ENCODE results near the gene TENM3. TPM values are rescaled to one million over a fixed set of nuclear protein-coding genes. Genes with fewer than 3 reads are reported as not detected.

TENM3 gene
- total RNA-seq, 1 experiment from 2014 or later: not detected

DNA sequence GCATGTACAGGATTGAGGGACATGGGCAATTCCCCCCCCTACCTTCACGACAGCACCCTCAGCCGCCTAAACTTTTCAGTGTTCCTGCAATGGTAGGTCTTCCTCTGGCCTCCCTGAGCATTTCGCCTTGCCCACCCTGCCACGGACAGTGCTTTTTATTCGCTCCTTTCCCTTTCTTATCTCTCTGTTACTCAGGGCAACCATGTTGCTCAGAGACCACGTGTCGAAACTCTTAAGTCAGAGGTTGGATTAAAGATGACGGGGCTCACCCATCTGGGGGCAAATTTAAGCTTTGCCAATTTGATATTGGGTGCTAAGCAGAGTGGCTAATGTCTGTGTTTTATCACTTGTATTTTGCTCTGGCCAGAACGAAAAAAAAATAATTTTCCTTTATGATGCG is 20.4 kb downstream of the TENM3 start:
- DNase-seq: no peak
- H2AFZ ChIP-seq (ENCODE audit: low read length): no peak overlapping the region
- no peaks in the 10 kb centered on the region for H3K9me2 ChIP-seq (replicated peaks; ENCODE audit: insufficient read depth, low read length)
- no peaks in the 10 kb centered on the region for H3K36me3 ChIP-seq (ENCODE audit: insufficient read depth, low read length)
- no peaks in the 10 kb centered on the region for H3K4me1 ChIP-seq (ENCODE audit: low read length)
- H3K27ac ChIP-seq (ENCODE audit: low read length): no peak overlapping the region
- H3K27me3 ChIP-seq (ENCODE audit: low read length): no peaks in the 10 kb centered on the region
- no peaks in the 10 kb centered on the region for H3K9me3 ChIP-seq (ENCODE audit: low read length)
- H3K4me3 ChIP-seq (ENCODE audit: low read length): no peak overlapping the region
- H3K9ac ChIP-seq (ENCODE audit: low read length): no peak overlapping the region
- no peaks in the 10 kb centered on the region for H3K79me2 ChIP-seq (ENCODE audit: low read length)
- no peak overlapping the region for H3K4me2 ChIP-seq (ENCODE audit: low read depth, low read length, poor library complexity, severe bottlenecking)
- no peaks in the 10 kb centered on the region for H4K20me1 ChIP-seq (ENCODE audit: insufficient read depth, low read depth, low read length)

DNA sequence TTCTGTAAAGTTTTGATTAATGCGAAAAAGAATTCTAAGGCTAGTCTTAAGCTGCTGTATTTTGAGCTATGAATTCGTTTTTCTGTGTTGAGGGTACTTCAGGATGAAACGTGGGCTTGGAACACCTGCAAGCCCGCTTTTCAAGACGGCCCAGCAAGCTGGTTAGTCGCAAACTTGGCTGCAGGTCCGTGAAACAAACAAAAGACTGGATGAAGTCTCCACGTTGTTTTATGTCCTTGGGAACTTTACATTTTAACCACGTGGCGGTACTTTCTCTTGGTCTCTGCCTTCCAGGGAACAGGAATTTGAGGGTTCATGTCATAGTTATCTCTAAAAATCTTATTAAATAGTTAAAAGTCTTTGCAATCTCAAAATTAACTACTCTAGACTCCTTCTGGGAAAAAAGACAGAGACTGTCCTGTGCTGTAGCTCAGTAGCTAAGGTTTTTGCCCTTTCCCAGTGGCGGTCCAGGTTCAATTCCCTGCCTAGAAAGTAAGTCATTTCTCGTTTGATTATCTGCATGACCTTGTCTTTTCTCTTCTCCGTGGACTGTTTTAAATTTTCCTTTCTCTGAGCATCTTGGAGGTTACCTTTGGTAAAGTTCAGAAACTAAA is 21.0 kb downstream of the TENM3 start:
- H3K4me1 ChIP-seq (ENCODE audit: low read length): no peaks in the 10 kb centered on the region

DNA sequence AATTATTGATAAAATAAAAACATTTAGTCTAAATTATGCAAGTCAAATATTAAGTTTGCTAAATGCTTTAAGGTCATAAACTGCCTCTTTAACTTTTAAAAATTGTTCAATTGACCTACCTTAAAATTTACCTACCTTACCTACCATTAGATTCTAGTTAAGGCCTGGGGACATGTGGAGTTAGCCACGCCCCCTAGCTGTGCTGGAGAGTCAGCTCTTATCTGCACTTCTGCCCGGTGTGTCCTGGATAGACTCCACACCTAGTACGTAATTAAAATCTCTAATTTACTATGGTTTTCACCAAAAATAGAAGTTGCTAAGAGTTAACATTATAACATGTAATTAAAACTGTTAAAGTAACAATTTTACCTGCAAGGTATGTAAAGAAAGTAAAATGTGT is 22.7 kb downstream of the TENM3 start:
- H3K36me3 ChIP-seq (ENCODE audit: insufficient read depth, low read length): no peaks in the 10 kb centered on the region
- H3K27me3 ChIP-seq (ENCODE audit: low read length): no peaks in the 10 kb centered on the region
- H3K9me3 ChIP-seq (ENCODE audit: low read length): no peaks in the 10 kb centered on the region
- no peak for DNase-seq
- no peaks in the 10 kb centered on the region for H3K79me2 ChIP-seq (ENCODE audit: low read length)
- H3K9ac ChIP-seq (ENCODE audit: low read length): no peak overlapping the region
- no peak overlapping the region for H3K4me3 ChIP-seq (ENCODE audit: low read length)
- H3K27ac ChIP-seq (ENCODE audit: low read length): no peak overlapping the region
- no peaks in the 10 kb centered on the region for H4K20me1 ChIP-seq (ENCODE audit: insufficient read depth, low read depth, low read length)
- H3K4me1 ChIP-seq (ENCODE audit: low read length): no peaks in the 10 kb centered on the region
- no peak overlapping the region for H2AFZ ChIP-seq (ENCODE audit: low read length)
- H3K9me2 ChIP-seq (replicated peaks; ENCODE audit: insufficient read depth, low read length): no peaks in the 10 kb centered on the region
- H3K4me2 ChIP-seq (ENCODE audit: low read depth, low read length, poor library complexity, severe bottlenecking): no peak overlapping the region

More for the DNA sequence above, 21.0 kb downstream of the TENM3 start:
- Histone ChIP-seq H3K27ac (ENCODE audit: low read length) (no peak overlapping the region), H2AFZ (ENCODE audit: low read length) (no peak overlapping the region), H3K4me2 (ENCODE audit: low read depth, low read length, poor library complexity, severe bottlenecking) (no peak overlapping the region), H3K9me2 (replicated peaks; ENCODE audit: insufficient read depth, low read length) (no peaks in the 10 kb centered on the region), H4K20me1 (ENCODE audit: insufficient read depth, low read depth, low read length) (no peaks in the 10 kb centered on the region), H3K79me2 (ENCODE audit: low read length) (no peaks in the 10 kb centered on the region), H3K9ac (ENCODE audit: low read length) (no peak overlapping the region), H3K36me3 (ENCODE audit: insufficient read depth, low read length) (no peaks in the 10 kb centered on the region), H3K27me3 (ENCODE audit: low read length) (no peaks in the 10 kb centered on the region), H3K9me3 (ENCODE audit: low read length) (no peaks in the 10 kb centered on the region), H3K4me3 (ENCODE audit: low read length) (no peak overlapping the region)
- no peak for DNase-seq

DNA sequence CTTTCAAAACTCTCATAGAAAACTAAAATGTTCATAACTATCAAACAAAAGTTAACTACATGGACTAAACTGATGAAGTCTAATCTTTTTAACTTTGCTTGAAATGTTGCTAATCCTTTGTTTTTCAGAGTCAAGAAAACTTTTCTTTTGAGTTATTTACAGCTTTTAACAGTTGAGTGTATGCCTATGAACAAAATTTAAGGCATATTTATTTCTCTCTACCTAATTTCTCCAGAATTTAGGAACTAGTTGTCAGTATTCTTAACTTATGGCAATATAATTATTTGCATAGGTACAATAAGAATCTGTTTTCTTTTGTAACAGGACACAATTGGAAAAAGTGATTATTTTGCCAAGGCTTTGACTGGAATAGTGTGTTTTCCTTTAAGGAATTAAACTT is 23.8 kb downstream of the TENM3 start:
- H3K79me2 ChIP-seq (ENCODE audit: low read length): no peaks in the 10 kb centered on the region
- H3K4me1 ChIP-seq (ENCODE audit: low read length): no peaks in the 10 kb centered on the region
- H4K20me1 ChIP-seq (ENCODE audit: insufficient read depth, low read depth, low read length): no peaks in the 10 kb centered on the region
- no peak overlapping the region for H3K27ac ChIP-seq (ENCODE audit: low read length)
- H2AFZ ChIP-seq (ENCODE audit: low read length): no peak overlapping the region
- no peak for DNase-seq
- H3K36me3 ChIP-seq (ENCODE audit: insufficient read depth, low read length): no peaks in the 10 kb centered on the region
- no peaks in the 10 kb centered on the region for H3K27me3 ChIP-seq (ENCODE audit: low read length)
- no peak overlapping the region for H3K4me3 ChIP-seq (ENCODE audit: low read length)
- H3K9me3 ChIP-seq (ENCODE audit: low read length): no peaks in the 10 kb centered on the region
- no peak overlapping the region for H3K4me2 ChIP-seq (ENCODE audit: low read depth, low read length, poor library complexity, severe bottlenecking)
- H3K9me2 ChIP-seq (replicated peaks; ENCODE audit: insufficient read depth, low read length): no peaks in the 10 kb centered on the region
- no peak overlapping the region for H3K9ac ChIP-seq (ENCODE audit: low read length)

DNA sequence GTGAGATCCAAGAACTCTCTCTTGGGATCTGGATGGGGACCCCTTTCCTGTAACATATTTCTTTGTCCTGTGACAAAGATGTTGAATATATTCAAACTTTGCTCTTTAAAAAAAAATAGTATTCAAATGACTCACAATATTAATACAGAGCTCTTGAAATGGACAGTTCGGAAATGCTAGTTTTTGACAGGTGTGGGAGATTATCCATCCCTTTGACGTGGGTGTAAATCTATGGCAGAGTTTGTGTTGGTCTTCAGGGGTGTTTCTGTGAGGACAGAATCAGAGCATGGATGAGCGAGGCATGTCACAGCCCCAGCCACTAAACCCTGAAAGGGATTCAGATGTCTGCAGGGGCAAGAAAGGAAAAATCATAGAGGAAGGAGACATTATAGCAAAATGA is 25.8 kb downstream of the TENM3 start:
- no peak overlapping the region for H3K4me3 ChIP-seq (ENCODE audit: low read length)
- H3K4me1 ChIP-seq (ENCODE audit: low read length): no peaks in the 10 kb centered on the region
- no peak overlapping the region for H3K9ac ChIP-seq (ENCODE audit: low read length)
- H4K20me1 ChIP-seq (ENCODE audit: insufficient read depth, low read depth, low read length): no peaks in the 10 kb centered on the region
- H3K27me3 ChIP-seq (ENCODE audit: low read length): no peaks in the 10 kb centered on the region
- no peak overlapping the region for H3K27ac ChIP-seq (ENCODE audit: low read length)
- no peak overlapping the region for H2AFZ ChIP-seq (ENCODE audit: low read length)
- no peaks in the 10 kb centered on the region for H3K9me3 ChIP-seq (ENCODE audit: low read length)
- H3K79me2 ChIP-seq (ENCODE audit: low read length): no peaks in the 10 kb centered on the region
- no peaks in the 10 kb centered on the region for H3K36me3 ChIP-seq (ENCODE audit: insufficient read depth, low read length)
- DNase-seq: no peak
- no peak overlapping the region for H3K4me2 ChIP-seq (ENCODE audit: low read depth, low read length, poor library complexity, severe bottlenecking)
- no peaks in the 10 kb centered on the region for H3K9me2 ChIP-seq (replicated peaks; ENCODE audit: insufficient read depth, low read length)

DNA sequence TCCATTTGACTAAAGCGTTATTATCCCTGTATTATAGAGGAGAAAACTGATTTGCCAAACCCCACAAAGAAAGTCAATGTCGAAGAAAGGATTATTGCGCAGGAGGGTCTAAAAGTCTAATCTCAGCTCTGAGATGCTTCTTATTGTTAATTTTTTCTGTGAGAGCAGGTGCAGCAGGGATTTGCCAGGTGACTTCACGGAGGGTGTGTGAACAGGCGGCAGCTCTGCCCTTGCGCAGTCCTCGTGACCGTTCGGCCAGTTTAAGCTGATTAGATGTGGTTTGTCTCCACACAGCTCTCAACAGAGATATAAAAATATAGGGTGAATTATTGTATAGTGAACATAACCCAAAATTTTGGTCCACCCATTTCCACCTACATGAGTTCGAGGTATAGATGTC is 28.5 kb downstream of the TENM3 start:
- Histone ChIP-seq H3K27ac (ENCODE audit: low read length) (no peak overlapping the region), H3K4me3 (ENCODE audit: low read length) (no peak overlapping the region), H3K9ac (ENCODE audit: low read length) (no peak overlapping the region), H3K4me2 (ENCODE audit: low read depth, low read length, poor library complexity, severe bottlenecking) (no peak overlapping the region), H4K20me1 (ENCODE audit: insufficient read depth, low read depth, low read length) (no peaks in the 10 kb centered on the region), H3K4me1 (ENCODE audit: low read length) (no peaks in the 10 kb centered on the region), H3K36me3 (ENCODE audit: insufficient read depth, low read length) (no peaks in the 10 kb centered on the region), H3K9me3 (ENCODE audit: low read length) (no peaks in the 10 kb centered on the region), H3K9me2 (replicated peaks; ENCODE audit: insufficient read depth, low read length) (no peaks in the 10 kb centered on the region), H3K79me2 (ENCODE audit: low read length) (no peaks in the 10 kb centered on the region), H2AFZ (ENCODE audit: low read length) (no peak overlapping the region), H3K27me3 (ENCODE audit: low read length) (no peaks in the 10 kb centered on the region)
- no peak for DNase-seq

DNA sequence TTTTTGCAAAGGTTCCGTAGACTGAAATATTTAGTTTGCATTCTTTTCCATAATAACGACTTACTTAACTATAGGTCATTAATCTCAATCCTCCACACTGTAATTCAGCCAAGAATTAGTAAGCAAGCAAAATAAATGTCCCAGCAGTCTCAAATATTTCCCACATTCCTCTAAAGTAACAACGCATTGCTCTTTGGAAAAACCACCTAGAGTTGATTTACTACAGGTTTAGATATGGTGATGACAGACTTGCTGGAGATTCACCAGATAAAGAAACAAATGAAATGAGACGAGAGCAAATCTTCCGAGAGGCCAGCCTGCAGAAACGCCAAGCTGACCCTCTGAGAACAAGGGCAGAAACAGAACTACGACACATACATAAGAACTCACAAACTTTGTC is 28.9 kb downstream of the TENM3 start:
- H3K9me3 ChIP-seq (ENCODE audit: low read length): no peaks in the 10 kb centered on the region

DNA sequence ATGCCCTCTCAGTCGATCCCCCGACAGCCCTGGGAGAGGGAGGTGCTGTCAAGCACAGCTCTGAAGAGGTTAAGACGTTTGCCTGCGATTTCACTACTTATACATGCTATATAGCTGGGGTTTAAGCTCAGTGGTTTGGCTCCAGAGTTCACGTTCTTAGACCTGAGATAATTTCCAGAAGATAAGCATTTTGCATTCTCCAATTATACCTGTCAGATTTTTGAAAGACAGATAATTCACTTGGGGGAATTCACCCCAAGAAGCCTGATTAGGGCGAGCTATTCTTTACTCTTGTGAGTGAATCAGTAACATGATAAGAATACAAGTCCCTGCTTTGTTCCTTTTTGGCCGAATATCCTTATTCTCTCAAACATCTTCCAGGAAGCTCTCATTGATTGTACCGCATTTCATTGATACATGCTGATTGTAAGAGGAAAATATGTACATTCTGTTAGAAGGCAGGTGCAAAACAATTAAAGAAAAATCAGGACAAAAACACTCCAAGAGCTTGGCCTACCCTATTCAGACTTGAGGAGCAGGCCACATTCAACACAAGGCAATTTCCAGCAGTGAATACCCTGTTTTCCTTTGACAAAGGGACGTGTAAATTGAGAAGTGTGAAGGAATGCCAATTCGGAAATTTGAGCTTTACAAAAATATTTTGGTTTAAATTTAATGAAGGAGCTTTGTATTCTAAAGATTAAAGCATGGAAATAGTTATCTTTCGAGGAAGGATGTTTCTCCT is 30.2 kb downstream of the TENM3 start:
- H3K4me1 ChIP-seq (ENCODE audit: low read length): no peaks in the 10 kb centered on the region
- no peak overlapping the region for H2AFZ ChIP-seq (ENCODE audit: low read length)
- no peak overlapping the region for H3K4me2 ChIP-seq (ENCODE audit: low read depth, low read length, poor library complexity, severe bottlenecking)
- no peak overlapping the region for H3K27ac ChIP-seq (ENCODE audit: low read length)
- H3K9me3 ChIP-seq (ENCODE audit: low read length): no peaks in the 10 kb centered on the region
- H3K4me3 ChIP-seq (ENCODE audit: low read length): no peak overlapping the region
- no peaks in the 10 kb centered on the region for H3K27me3 ChIP-seq (ENCODE audit: low read length)
- no peaks in the 10 kb centered on the region for H3K79me2 ChIP-seq (ENCODE audit: low read length)
- H3K9me2 ChIP-seq (replicated peaks; ENCODE audit: insufficient read depth, low read length): no peaks in the 10 kb centered on the region
- H3K36me3 ChIP-seq (ENCODE audit: insufficient read depth, low read length): no peaks in the 10 kb centered on the region
- no peaks in the 10 kb centered on the region for H4K20me1 ChIP-seq (ENCODE audit: insufficient read depth, low read depth, low read length)
- H3K9ac ChIP-seq (ENCODE audit: low read length): no peak overlapping the region
- DNase-seq: no peak

More for the DNA sequence above, 28.9 kb downstream of the TENM3 start:
- H3K79me2 ChIP-seq (ENCODE audit: low read length): no peaks in the 10 kb centered on the region
- no peak overlapping the region for H2AFZ ChIP-seq (ENCODE audit: low read length)
- H3K9ac ChIP-seq (ENCODE audit: low read length): no peak overlapping the region
- no peaks in the 10 kb centered on the region for H4K20me1 ChIP-seq (ENCODE audit: insufficient read depth, low read depth, low read length)
- no peaks in the 10 kb centered on the region for H3K36me3 ChIP-seq (ENCODE audit: insufficient read depth, low read length)
- no peaks in the 10 kb centered on the region for H3K9me2 ChIP-seq (replicated peaks; ENCODE audit: insufficient read depth, low read length)
- no peak overlapping the region for H3K4me3 ChIP-seq (ENCODE audit: low read length)
- no peak overlapping the region for H3K4me2 ChIP-seq (ENCODE audit: low read depth, low read length, poor library complexity, severe bottlenecking)
- no peaks in the 10 kb centered on the region for H3K27me3 ChIP-seq (ENCODE audit: low read length)
- no peaks in the 10 kb centered on the region for H3K4me1 ChIP-seq (ENCODE audit: low read length)
- H3K27ac ChIP-seq (ENCODE audit: low read length): no peak overlapping the region
- no peak for DNase-seq
